HCEC 1CT (cell line): ENCODE data around the gene BMPR2.
"Not testable (repeated sequence)": the region's sequence is repeated elsewhere in the genome, so short reads cannot be mapped to it uniquely, and the experiment has no call there.

ENCODE experiments used
- DNase-seq: peaks from one replicate; pipeline ENCODE4 v3.0.0-alpha.2; 2017

BMPR2 gene

DNA sequence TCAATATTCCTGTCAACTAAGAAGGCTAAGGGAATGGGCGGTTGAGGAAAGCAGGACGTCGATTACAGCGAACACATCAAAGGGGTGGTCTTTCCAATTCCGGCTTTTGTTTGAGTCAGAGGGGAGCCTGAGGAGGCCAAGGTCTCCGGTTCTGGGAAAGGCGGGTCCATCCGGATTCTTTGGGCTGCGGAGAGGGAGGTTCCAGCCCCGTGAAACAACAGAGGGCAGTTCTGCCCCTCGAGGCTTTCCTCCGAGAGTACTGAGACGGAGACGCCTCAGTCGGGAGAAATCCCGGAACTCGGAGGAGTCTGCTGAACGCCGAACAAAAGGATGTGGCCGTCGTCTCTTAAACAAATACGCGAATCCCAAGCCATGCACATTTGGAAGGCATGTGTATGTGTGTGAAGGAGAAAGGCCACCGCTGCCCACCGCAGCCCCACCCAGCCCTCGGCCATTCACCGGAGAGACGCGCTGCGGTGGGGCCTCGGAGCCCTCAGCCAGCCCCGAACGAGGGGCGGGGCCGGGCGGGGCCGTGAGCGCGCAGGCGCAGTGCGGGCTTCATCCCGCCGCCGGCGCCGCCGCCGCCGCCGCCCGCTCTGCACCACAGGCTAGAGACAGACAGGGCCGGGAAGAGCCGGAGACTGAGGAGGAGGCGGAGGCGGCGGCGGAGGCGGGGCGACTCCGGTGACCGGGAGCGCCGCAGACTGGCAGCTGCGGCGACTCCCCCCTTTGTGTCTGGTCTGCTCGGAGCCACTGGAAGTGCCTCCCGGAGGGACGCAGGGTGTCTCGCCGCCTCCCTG is at the start of gene BMPR2:
BMPR2 (plus strand) TSS at position 719 of the 800 bp plus-strand sequence. CDS start 1,148 bp downstream, outside the sequence.
- peak; percentile 91 for DNase-seq

DNA sequence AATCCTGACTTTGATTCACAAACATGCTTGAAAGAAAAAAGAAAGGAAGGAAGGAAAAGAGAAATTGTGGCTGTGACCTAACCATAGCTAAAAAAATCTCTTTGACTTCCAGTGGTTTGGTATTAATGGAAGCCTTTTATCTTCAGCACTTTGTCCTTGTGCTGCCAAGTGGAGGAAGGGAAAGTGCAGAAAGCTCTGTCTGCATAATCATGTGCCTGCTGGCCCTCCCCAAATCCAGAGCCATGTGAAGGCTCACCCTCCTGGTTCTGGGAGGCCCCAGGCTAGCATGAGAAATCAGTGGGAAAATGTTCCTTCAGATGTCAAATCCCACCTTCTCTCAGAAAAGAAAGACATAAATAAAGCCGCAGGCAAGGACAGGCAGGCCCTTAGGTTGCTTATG is 48.3 kb upstream of the BMPR2 start:
- no peak for DNase-seq

DNA sequence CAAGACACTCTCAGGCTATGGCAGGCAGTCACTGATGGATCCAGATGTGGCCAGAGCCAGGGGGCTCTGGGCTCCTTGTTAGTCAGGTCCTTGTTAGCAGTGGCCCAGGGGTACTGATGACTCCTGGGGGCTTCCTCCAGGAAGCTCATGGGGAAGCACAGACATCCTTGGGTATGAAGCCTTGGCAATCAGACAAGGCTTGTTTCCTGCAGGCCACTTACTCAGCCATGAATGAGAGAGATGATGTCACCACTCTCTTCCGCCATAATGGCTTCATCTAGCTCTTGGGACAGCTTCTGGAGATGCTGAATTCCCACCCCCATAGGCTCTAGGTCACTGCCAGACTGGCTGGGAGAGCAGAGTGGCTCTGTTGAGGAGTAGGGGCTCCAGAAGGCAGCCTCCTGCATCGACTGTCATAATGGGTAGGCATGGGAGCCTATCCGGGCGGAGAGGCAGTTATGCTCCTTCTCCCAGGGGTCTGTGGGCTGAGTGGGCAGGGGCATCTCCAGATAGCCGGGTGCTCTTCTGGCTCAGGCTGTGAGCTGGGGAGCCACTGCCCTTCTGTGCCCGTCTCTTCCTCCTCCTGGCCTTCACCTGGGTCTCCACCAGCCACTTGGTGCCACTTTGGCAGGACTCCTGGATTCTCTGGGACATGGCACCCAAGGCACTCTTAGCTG is 40.2 kb upstream of the BMPR2 start:
- DNase-seq = peak; percentile 26

DNA sequence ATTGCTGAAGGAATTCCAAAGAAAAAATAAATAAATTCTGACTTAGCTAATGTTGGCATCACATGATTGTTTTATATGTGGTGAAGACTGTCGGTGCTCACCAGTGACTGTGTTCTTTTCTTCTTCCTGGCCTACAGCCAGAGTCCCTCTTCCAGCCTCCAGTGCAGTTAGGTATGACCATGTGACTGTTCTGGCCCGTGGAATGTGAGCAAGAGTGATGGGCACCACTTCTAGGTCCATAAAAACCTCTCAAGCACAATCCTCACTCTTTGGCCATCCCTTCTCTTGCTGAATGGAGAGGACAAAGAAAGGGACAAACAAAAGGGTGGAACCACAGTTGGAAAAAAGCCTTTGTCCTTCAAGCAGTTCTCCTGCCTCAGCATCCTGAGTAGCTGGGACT is 39.0 kb upstream of the BMPR2 start:
- no peak for DNase-seq

DNA sequence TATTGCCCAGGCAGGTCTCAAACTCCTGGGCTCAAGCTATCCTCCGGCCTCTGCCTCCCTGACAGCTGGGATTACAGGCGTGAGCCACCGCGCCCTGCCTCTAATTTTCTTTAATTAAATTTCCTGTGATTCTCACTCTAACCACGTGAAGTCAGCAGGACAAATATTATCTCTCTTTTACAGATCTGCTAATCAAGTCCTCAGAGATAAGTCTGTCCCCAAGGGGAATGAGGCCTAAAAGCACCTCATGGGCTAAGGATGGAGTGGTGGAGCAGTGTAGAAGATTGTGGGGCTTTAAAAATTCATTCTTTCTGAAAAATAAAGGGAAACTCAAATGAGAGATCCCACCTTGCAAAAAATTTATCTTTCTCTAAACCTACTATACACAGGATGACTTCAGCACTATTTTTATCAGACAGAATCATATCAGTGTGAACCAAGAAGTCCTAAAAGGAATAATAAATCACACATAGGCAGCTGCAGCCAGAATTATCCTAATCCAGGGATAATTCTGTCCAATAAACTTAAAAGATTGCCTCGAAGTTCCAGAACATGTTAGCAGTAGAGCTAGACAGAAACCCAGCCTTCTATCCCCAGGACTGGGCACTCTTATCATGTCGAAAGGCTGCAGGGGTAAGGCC is 38.3 kb upstream of the BMPR2 start:
- DNase-seq = no peak

DNA sequence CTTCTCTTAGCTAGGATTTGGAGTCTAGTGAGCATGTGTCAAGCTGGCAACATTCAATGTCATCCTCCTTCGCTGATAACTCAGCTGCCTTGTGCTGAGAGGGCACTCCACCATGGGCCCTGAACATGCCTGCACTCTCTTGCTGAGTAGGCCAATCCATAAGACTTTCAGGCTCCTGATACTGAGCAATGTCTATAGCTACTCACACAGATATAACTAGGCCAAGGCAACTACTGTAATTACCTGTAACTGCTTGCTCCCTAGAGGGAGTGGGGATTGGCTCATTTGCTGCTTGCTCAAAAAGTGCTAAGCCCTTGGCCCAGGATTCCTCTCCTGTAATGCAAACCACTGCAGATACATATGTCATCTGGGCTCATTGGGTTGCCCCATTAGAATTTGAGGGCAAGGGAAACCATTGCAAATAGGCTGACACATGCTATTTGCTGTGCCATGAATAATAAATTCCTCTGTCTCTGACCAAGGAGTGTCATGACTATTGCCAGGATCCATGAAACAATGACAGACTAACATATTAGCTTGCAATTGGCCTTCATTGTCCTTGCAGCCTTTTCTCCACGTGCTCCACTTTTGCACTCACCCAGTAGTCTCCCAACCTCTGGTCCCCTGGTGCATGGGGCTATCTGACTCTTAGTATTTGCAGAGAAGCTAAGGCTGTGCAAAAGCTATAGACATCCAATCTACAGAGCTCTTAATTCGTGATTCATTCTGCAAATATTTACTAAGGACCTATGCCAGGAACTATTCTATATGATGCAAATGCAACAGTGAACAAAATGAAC is 36.9 kb upstream of the BMPR2 start:
- DNase-seq = peak; percentile 48

DNA sequence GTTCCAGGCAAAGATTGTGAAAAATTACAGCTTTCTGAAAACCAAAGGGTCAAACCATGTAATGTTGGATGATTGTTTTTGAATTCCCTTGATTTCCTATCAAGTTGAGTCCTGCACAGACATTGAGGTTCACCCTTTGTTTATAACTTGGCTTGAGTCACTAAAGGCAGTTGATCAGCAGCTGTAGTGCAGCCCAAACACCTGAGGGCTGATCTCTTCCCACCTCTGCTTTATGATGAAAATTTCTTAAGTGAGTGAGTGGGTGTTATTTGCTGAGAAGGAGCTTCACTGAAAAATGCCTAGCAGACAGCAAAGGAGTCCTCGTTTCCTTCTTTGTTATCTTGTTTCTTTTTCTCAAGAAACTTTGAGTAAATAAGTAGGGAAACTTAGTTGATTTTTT is 31.9 kb upstream of the BMPR2 start:
- DNase-seq = no peak

DNA sequence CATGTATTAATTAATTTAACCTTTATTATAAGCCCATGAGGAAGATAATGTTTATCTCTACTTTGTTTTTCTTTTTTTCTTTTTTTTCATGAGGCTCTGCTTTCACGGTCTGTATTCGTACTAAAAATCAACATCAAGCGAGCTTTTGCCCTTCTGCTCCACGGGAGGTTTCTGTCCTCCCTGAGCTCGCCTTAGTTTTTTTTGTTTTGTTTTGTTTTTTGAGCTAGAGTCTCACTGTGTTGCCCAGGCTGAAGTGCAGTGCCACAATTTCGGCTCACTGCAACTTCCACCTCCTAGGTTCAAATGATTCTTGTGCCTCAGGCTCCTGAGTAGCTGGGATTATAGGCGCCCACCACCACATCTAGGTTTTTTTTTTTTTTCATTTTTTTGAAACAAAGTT is 29.9 kb upstream of the BMPR2 start:
- no peak for DNase-seq

DNA sequence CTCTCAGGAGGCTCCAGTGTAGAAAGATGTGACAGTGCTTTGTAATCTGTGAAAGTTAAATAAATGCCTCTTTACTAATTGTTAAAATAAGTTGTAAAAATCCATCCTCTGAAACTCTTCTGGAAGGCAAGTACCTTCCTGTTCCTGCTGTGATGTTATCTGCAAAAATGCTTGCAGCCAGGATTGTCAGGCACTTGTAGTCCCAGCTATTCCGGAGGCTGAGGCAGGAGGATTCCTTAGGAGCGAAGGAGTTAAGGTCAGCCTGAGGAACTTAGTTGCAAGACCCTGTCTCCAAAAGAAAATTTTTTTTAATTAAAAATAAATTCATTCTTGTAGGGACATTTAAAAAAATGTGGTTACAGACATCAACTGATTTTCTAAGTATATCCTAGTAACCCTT is 22.7 kb upstream of the BMPR2 start:
- no peak for DNase-seq

DNA sequence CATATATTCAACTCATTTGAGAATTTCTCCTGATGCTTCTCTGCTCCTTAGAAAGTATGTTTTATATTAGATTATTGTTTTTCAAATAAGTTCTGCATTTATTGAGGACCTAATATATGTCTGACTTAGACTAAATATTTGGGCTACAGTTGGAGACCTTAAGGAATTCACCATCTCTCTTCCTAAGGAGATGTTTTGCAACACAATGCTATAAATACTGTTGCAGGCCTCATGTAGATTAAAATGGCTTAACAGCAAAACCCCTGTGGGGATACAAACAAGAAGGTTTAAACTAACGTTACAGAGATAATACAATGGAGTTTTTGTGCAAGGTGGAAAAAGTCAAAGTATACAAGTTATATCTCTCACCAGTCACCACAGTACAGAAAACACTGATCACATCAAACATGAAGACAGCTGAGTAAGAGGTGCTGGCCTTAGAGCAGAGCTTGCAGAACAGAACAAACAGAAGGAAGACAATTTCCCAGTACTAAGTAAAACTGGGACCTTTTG is 20.1 kb upstream of the BMPR2 start:
- DNase-seq = no peak

DNA sequence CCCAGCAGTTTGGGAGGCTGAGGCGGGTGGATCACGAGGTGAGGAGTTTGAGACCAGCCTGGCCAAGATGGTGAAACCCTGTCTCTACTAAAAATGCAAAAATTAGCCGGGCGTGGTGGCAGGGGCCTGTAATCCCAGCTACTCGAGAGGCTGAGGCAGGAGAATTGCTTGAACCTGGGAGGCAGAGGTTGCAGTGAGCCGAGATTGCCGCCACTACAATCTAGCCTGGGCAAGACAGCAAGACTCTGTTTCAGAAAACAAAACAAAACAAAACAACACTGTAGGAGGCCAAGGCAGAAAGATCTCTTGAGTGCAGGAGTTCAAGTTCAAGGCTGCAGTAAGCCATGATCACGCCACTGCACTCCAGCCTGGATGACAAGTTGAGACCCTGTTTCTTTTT is 17.2 kb upstream of the BMPR2 start:
- not testable (repeated sequence) for DNase-seq

DNA sequence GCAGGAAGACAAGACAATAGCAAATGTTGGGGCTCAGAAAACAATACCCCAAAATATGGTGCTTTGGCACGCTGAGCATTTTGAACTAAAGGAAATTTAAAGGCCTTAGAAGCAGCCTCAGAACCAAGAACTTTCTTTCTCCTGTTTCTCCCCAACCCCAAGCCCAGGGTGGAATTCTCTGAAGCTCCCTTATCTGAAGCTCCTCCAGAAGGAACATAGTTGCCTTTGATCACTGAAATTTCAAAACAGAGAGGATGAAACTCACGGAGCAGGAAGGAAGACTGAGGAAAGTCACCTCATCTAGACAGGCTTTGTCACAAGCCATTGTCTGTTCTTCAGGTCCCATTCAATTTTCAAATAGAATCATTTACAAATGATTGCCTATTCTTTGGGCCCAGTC is 15.5 kb upstream of the BMPR2 start:
- no peak for DNase-seq

DNA sequence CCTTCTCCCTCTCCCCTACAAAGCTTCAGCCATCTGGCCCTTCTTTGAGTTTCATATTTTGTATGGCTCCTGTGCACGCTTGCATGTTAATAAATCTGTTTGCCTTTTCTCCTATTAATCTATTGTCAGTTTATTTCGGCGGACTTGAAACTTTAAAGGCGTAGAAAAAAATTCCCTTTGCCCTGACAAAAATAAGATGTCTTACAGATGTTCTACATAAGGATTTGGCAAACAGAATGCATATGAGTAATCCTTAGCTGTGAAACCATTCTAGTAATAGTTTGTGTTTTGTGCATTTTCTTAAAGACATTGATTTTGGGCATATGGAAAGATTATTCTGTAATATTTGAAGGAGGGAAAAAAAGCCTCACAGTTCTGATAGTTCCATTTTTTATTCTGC is 15.0 kb upstream of the BMPR2 start:
- peak; percentile 70 for DNase-seq

DNA sequence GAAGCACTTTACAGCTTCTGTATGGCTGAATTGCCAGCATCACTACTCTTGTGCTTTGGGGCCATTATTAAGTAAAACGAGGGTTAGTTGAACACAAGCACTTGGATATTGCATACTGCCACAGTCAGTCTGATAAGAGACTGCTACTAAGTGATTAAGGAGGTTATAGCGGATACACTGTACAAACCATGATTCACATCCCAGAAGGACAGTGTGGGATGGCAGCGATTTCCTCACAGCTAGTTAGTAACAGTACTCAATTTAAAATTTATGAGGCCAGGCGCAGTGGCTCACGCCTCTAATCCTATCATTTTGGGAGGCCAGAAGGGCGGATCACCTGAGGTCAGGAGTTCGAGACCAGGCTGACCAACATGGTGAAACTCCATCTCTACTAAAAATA is 2.6 kb upstream of the BMPR2 start:
- no peak for DNase-seq

DNA sequence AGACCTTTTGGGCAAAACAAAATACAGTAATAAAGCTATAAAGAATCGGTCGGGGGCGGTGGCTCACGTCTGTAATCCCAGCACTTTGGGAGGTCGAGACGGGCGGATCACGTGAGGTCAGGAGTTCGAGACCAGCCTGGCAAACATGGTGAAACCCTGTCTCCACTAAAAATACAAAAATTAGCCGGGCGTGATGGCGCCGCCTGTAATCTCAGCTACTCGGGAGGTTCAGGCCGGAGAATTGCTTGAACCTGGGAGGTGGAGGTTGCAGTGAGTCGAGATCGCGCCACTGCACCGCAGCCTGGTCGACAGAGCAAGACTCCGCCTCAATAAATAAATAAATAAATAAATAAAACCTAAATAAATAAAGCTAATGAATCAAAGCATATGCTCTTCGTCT is 1.7 kb upstream of the BMPR2 start:
- not testable (repeated sequence) for DNase-seq

DNA sequence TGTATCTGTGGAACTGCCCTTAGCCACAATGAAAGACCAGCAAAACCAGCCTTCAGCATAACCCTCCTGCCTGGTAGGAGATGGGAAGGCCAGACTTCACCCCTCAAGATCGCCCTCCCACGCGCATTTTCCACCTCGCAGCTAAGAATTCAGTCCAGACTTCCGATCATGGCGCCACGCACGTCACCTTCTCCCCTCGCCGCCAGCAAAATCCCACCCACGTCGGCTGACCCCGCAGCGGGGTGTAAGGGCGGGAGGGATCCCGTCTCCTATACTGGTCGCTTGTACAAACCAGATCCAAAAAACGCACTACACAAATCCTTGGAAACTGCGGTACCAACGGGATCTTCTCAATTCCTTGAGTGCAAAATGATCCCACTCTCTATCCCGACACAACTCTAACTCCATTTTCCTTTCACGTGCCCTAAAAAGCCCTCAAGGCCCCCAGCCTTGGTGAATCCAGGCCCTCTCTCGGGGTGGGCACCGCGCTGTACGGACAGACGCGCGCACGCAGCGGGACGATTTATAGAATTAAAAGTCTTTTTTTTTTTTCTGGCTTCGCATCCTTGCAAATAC is 1.0 kb upstream of the BMPR2 start:
- peak; percentile 58 for DNase-seq

DNA sequence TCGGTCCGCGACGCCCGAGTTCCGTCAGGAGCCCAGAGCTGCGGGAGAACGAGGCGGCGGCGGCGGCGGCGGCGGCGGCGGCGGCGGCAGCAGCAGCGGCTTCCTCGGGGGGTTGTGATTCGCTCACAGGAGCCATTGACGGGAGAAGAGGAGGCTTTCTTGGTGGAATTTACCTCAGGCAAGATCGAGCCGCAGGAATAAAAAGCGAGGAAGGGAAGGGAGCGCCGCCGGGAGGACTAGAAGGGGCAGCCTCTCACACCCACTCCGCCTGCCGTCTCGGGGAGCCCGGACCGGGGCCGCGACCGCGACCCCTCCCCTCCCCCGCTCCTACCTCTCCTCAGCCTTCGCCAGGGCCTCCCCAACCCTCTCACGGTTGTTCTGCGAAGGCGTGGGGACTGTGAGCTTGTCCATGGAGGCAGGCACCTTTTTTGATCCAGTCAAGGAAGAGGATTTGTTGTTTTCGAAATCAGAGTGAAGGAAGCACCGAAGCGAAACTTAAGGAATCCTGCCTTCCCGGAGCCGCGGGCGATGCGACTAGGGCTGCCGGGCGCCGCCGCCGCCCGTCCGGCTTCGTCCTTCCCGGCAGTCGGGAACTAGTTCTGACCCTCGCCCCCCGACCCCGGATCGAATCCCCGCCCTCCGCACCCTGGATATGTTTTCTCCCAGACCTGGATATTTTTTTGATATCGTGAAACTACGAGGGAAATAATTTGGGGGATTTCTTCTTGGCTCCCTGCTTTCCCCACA is 506 bp downstream of the BMPR2 start:
- DNase-seq = peak; percentile 64

DNA sequence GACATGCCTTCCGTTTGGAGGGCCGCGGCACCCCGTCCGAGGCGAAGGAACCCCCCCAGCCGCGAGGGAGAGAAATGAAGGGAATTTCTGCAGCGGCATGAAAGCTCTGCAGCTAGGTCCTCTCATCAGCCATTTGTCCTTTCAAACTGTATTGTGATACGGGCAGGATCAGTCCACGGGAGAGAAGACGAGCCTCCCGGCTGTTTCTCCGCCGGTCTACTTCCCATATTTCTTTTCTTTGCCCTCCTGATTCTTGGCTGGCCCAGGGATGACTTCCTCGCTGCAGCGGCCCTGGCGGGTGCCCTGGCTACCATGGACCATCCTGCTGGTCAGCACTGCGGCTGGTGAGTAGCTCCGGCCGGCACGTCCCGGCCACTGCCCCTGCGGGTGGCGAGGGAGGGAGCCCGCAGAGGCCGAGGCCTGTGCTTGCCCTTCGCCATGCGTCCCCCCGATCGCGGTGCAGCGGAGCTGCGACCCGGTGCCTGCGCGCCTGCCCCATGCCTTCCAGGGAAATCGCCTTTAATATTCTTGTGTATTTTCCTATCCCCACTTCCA is 1.2 kb downstream of the BMPR2 start:
- peak; percentile 48 for DNase-seq

DNA sequence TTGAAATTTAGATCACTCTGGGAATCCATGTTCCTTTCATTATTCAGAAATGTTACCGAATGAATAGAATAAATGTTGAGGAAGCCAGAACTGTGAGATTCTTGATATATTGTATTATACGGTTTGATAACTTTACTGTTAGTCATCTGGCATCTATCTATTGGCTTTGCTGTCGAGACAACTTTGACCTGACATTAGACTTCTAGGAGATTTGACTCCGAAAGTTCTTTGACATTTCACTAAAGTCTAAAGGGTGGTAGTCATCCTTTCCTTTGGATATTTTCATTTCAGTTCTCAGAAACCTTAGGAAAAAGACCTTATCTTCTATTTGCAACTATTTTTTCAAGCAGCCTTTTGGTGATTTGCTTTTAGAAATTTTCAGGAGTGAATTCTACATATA is 1.9 kb downstream of the BMPR2 start:
- DNase-seq = peak; percentile 18

DNA sequence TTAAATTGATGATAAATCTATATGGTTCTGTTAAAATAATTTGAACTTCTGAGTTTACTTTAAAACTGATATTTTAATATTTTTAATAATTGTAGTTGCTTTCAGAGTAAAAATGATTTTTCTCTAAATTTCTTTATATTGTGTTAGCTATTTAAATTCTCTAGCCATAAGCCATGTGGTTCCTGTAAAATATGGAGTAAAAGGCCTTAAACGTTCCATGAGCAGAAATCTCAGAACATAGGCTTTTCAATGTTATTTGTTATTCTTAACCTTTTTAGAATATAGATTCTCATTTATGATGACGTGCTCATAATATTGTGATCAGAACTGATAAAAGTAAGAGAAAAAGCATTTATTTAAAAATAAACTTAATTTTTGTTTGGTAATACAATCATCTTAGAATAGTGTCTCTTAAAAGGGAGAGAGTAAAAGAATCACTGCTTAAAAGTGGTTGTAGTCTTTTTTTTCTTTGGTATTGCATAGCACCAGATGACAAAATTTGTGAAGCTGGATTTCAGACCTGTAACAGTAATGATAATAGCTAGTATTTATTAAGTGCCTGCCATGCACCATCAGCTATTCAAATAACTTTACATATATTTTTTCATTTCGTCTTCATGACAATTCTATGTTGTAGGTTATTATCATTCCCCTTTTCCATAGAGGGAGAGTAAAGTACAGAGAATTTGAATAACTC is 2.7 kb downstream of the BMPR2 start:
- no peak for DNase-seq

DNA sequence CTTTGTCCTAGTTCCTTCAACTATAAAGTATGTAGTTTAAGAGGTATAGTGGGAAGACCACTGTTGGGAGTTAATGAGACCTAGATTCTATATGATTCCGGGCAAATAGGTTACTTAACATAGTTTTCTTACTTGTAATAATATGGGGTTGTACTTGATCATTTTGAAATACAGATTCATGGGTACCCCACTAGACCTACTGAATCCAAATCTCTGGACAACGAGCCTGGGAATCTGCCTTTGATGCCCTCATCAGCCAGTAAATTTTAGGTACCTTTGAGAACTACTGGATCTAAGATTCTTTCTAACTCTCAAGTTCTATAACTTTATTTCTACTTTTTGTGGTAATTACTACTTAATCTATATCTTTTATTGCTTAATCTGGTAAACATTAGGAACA is 6.6 kb downstream of the BMPR2 start:
- DNase-seq = no peak
